ENCODE measurements around the gene MAX. TPM values are rescaled to one million over a fixed set of nuclear protein-coding genes. Genes with fewer than 3 reads are reported as not detected.

Gene MAX
- total RNA-seq, 1 experiment from 2014 or later = 83.6 TPM

DNA sequence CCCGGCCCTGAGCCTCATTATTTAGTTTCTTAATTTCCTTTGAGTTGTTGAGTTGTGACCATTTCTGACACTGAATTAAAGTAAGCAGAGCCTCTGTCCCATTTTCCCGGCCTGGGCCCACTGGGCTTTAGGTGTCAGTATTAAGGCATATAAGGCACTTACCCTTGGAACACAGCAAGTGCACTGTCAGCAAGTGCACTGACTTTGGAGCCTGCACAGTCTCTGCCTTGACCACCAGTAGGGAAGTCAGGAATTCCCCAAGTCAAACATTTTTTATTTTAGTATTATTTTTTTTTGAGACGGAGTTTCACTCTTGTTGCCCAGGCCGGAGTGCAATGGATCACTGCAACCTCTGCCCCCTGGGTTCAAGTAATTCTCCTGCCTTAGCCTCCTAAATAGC, 56.6 kb downstream of the MAX start:
- intact Hi-C loops (cut with micrococcal nuclease; ENCODE audit: unreplicated experiment) = no loop called here
- H3K4me1 Mint-ChIP-seq (ENCODE audit: low read depth, unreplicated experiment) = no peaks in the 10 kb centered on the region
- CTCF ChIA-PET = no interaction called here
- no peak overlapping the region for H3K4me3 Mint-ChIP-seq (ENCODE audit: low read depth, unreplicated experiment)
- H3K27me3 Mint-ChIP-seq (ENCODE audit: unreplicated experiment) = no peaks in the 10 kb centered on the region
- no TSS peak for BruUV-seq (replicated peaks)
- TF ChIP-seq, protein P1, sequence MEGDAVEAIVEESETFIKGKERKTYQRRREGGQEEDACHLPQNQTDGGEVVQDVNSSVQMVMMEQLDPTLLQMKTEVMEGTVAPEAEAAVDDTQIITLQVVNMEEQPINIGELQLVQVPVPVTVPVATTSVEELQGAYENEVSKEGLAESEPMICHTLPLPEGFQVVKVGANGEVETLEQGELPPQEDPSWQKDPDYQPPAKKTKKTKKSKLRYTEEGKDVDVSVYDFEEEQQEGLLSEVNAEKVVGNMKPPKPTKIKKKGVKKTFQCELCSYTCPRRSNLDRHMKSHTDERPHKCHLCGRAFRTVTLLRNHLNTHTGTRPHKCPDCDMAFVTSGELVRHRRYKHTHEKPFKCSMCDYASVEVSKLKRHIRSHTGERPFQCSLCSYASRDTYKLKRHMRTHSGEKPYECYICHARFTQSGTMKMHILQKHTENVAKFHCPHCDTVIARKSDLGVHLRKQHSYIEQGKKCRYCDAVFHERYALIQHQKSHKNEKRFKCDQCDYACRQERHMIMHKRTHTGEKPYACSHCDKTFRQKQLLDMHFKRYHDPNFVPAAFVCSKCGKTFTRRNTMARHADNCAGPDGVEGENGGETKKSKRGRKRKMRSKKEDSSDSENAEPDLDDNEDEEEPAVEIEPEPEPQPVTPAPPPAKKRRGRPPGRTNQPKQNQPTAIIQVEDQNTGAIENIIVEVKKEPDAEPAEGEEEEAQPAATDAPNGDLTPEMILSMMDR (IDR thresholded peaks at IDR 0.05; ENCODE audit: unreplicated experiment) = no peak
- peaks cover 5% of the 10 kb centered on the region for H3K36me3 Mint-ChIP-seq (ENCODE audit: insufficient read depth, unreplicated experiment)
- H3K9me3 Mint-ChIP-seq (ENCODE audit: low read depth, unreplicated experiment) = no peaks in the 10 kb centered on the region
- H3K27ac Mint-ChIP-seq (ENCODE audit: unreplicated experiment) = no peak overlapping the region
- DNase-seq = no peak

GRCh38 chr14:65045006-65045405, 57.3 kb downstream of the MAX start:
- BruUV-seq (replicated peaks) = no TSS peak
- CTCF ChIA-PET = no interaction called here
- no peaks in the 10 kb centered on the region for H3K27me3 Mint-ChIP-seq (ENCODE audit: unreplicated experiment)
- intact Hi-C loops (cut with micrococcal nuclease; ENCODE audit: unreplicated experiment) = no loop called here
- peaks cover 5% of the 10 kb centered on the region for H3K36me3 Mint-ChIP-seq (ENCODE audit: insufficient read depth, unreplicated experiment)
- no peaks in the 10 kb centered on the region for H3K4me1 Mint-ChIP-seq (ENCODE audit: low read depth, unreplicated experiment)
- no peak for DNase-seq
- H3K4me3 Mint-ChIP-seq (ENCODE audit: low read depth, unreplicated experiment) = no peak overlapping the region
- no peak overlapping the region for H3K27ac Mint-ChIP-seq (ENCODE audit: unreplicated experiment)
- TF ChIP-seq, protein P1 (IDR thresholded peaks at IDR 0.05; ENCODE audit: unreplicated experiment) = no peak
- no peaks in the 10 kb centered on the region for H3K9me3 Mint-ChIP-seq (ENCODE audit: low read depth, unreplicated experiment)

DNA sequence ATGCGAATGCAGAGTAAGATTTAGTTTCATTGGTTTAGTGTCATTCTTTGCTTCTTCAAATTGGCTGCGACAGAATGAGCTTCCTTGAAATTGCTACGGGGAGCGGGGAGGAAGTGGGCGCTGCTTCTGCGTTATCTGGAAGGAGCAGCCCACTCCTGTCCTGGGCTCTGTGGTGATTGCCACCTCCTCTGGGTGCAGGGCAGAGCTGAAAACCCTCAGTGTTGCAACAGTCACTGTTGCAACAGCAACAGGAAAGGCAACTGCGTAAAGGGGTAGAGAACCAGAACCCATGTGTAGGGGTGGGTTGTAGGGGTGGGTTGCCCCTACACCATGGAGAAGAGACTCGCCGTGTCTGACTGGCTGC, 57.7 kb downstream of the MAX start:
- DNase-seq = no peak
- Mint-ChIP-seq H3K27me3 (ENCODE audit: unreplicated experiment) (no peaks in the 10 kb centered on the region), H3K4me3 (ENCODE audit: low read depth, unreplicated experiment) (no peak overlapping the region), H3K9me3 (ENCODE audit: low read depth, unreplicated experiment) (no peaks in the 10 kb centered on the region), H3K36me3 (ENCODE audit: insufficient read depth, unreplicated experiment) (peaks cover 5% of the 10 kb centered on the region), H3K27ac (ENCODE audit: unreplicated experiment) (no peak overlapping the region), H3K4me1 (ENCODE audit: low read depth, unreplicated experiment) (no peaks in the 10 kb centered on the region)
- CTCF ChIA-PET = interaction anchor here (0.7 kb wide), 1 partner anchor 1747 kb away, joined by 7 read pairs; no protein-coding TSS in a partner anchor
- TF ChIP-seq, protein P1 (IDR thresholded peaks at IDR 0.05; ENCODE audit: unreplicated experiment) = no peak
- no TSS peak for BruUV-seq (replicated peaks)
- intact Hi-C loops (cut with micrococcal nuclease; ENCODE audit: unreplicated experiment) = no loop called here

- CTCF ChIA-PET = interaction anchor here (0.7 kb wide), 1 partner anchor 1747 kb away, joined by 7 read pairs; no protein-coding TSS in a partner anchor
- TF ChIP-seq, protein P1 (IDR thresholded peaks at IDR 0.05; ENCODE audit: unreplicated experiment) = no peak
- intact Hi-C loops (cut with micrococcal nuclease; ENCODE audit: unreplicated experiment) = no loop called here
- H3K4me3 Mint-ChIP-seq (ENCODE audit: low read depth, unreplicated experiment) = no peak overlapping the region
- no peak for DNase-seq
- H3K9me3 Mint-ChIP-seq (ENCODE audit: low read depth, unreplicated experiment) = no peaks in the 10 kb centered on the region
- H3K27me3 Mint-ChIP-seq (ENCODE audit: unreplicated experiment) = no peaks in the 10 kb centered on the region
- H3K27ac Mint-ChIP-seq (ENCODE audit: unreplicated experiment) = no peak overlapping the region
- no peaks in the 10 kb centered on the region for H3K4me1 Mint-ChIP-seq (ENCODE audit: low read depth, unreplicated experiment)
- H3K36me3 Mint-ChIP-seq (ENCODE audit: insufficient read depth, unreplicated experiment) = peaks cover 5% of the 10 kb centered on the region
- no TSS peak for BruUV-seq (replicated peaks)
Observed at GRCh38 chr14:65043893-65044595, 58.3 kb downstream of the MAX start.
